Naive thymus-derived CD4-positive, alpha-beta T cell (primary cell): ENCODE data around the gene FGF18. TPM values are rescaled to one million over a fixed set of nuclear protein-coding genes. Genes with fewer than 3 reads are reported as not detected.
"Not testable (repeated sequence)": the region's sequence is repeated elsewhere in the genome, so short reads cannot be mapped to it uniquely, and the experiment has no call there.

Experiments used
- ATAC-seq: fragments of 150-1000 bp; cut with Tn5 transposase; 2 replicates; pipeline ENCODE4 v1.10.0; 2021; ENCODE audit warnings: mild to moderate bottlenecking, moderate library complexity
- CTCF ChIA-PET: fragments of 350-600 bp; sonication (Branson Sonifier 250); formaldehyde crosslinking; loops from one replicate; lab custom pipeline; 2021; ENCODE audit warnings: antibody characterized with exemption; lab: Charles Lee
- POLR2A ChIA-PET: fragments of 350-600 bp; sonication (Branson Sonifier 250); formaldehyde crosslinking; loops from one replicate; lab custom pipeline; 2021; ENCODE audit warnings: antibody characterized with exemption, inconsistent platforms; lab: Charles Lee
- DNase-seq, 9 donors: peaks; one replicate each; pipeline versions ENCODE4 v3.0.0 to v3.0.0-alpha.2; 2020 to 2022; ENCODE audit warnings: mixed read lengths in 1 of 9
- H3K27ac ChIP-seq: one replicate; pipeline ENCODE4 v1.7.0; 2013; ENCODE audit warnings: mild to moderate bottlenecking, low read depth, low read length, moderate library complexity
- H3K27me3 ChIP-seq, 2 donors: one replicate each; pipeline ENCODE4 v1.7.0; 2013; ENCODE audit warnings: low read length in 2 of 2, mild to moderate bottlenecking in 2 of 2, moderate library complexity in 2 of 2; ENCODE audit not compliant: control insufficient read depth in 2 of 2, insufficient read depth in 2 of 2
- H3K36me3 ChIP-seq, 3 experiments: 1 replicate in 2 of 3; 2 replicates in 1 of 3; pipeline ENCODE4 v1.7.0; 2013; ENCODE audit warnings: low read length in 3 of 3, mild to moderate bottlenecking in 3 of 3, moderate library complexity in 1 of 3; ENCODE audit not compliant: insufficient read depth in 3 of 3, control insufficient read depth in 2 of 3
- H3K4me1 ChIP-seq, 2 donors: one replicate each; pipeline ENCODE4 v1.7.0; 2013; ENCODE audit warnings: low read length in 2 of 2, mild to moderate bottlenecking in 2 of 2, moderate library complexity in 1 of 2; ENCODE audit not compliant: control insufficient read depth in 2 of 2, insufficient read depth in 2 of 2
- H3K4me3 ChIP-seq: 2 replicates; pipeline ENCODE4 v1.7.0; 2013; ENCODE audit warnings: mild to moderate bottlenecking, low read length
- H3K9me3 ChIP-seq, 3 experiments: 1 replicate in 2 of 3; 2 replicates in 1 of 3; pipeline ENCODE4 v1.7.0; 2013; ENCODE audit warnings: low read length in 3 of 3; ENCODE audit not compliant: control insufficient read depth in 2 of 3
- H3K27ac Mint-ChIP-seq, 9 donors: one replicate each; pipeline ENCODE4 v1.8.0; 2020 to 2022; ENCODE audit warnings: mixed read lengths in 9 of 9, mild to moderate bottlenecking in 8 of 9, moderate library complexity in 5 of 9, inconsistent platforms in 2 of 9
- H3K27me3 Mint-ChIP-seq, 5 donors: one replicate each; pipeline ENCODE4 v1.8.0; 2021 to 2022; ENCODE audit warnings: mixed read lengths in 5 of 5, mild to moderate bottlenecking in 1 of 5
- H3K36me3 Mint-ChIP-seq, 5 donors: one replicate each; pipeline ENCODE4 v1.8.0; 2020 to 2022; ENCODE audit warnings: mixed read lengths in 5 of 5, mild to moderate bottlenecking in 3 of 5, inconsistent platforms in 1 of 5
- H3K4me1 Mint-ChIP-seq, 7 donors: one replicate each; pipeline ENCODE4 v1.8.0; 2020 to 2022; ENCODE audit warnings: mixed read lengths in 7 of 7, mild to moderate bottlenecking in 3 of 7, inconsistent platforms in 1 of 7
- H3K4me3 Mint-ChIP-seq, 10 donors: one replicate each; pipeline ENCODE4 v1.8.0; 2020 to 2022; ENCODE audit warnings: mild to moderate bottlenecking in 10 of 10, mixed read lengths in 10 of 10, moderate library complexity in 6 of 10, inconsistent platforms in 2 of 10
- H3K9me3 Mint-ChIP-seq, 11 donors: one replicate each; pipeline ENCODE4 v1.8.0; 2020 to 2022; ENCODE audit warnings: mixed read lengths in 11 of 11, mild to moderate bottlenecking in 4 of 11, inconsistent platforms in 1 of 11, moderate library complexity in 1 of 11
- intact Hi-C, 2 donors: fragments of 100-400 bp; cut with micrococcal nuclease; formaldehyde crosslinking; loops; one replicate each; pipeline ENCODE4 v1.15.1; 2023
- polyA plus RNA-seq, 2 donors: library from polyadenylated mRNA; unstranded; fragments of 300-500 nt; fragmentation: Illumina TruSeq; gene quantifications; one replicate each; pipeline ENCODE4 v1.2.3, GENCODE V29; 2021
- total RNA-seq, 6 experiments: library from RNA in 5 of 6; stranded (reverse) in 5 of 6; gene quantifications; 1 replicate in 5 of 6; 2 replicates in 1 of 6; pipeline ENCODE4 v1.2.3 and lab custom pipeline; 2021 to 2026

Gene FGF18
- total and polyA plus RNA-seq, 7 experiments from 2014 or later = 0.24 to 0.44 TPM; not detected in 5

- H3K4me1 ChIP-seq = no peaks in the 10 kb centered on the region
- Mint-ChIP-seq H3K4me3 (no peak overlapping the region), H3K27ac (no peak overlapping the region), H3K4me1 (no peaks in the 10 kb centered on the region), H3K36me3 (no peaks in the 10 kb centered on the region), H3K9me3 (no peaks in the 10 kb centered on the region), H3K27me3 (peaks cover 0 to 11% (median 7%) of the 10 kb centered on the region in 5 donors)
- H3K36me3 ChIP-seq = no peaks in the 10 kb centered on the region
- no peak overlapping the region for H3K4me3 ChIP-seq
- intact Hi-C loops = no loop called here
- H3K27me3 ChIP-seq = no peaks in the 10 kb centered on the region
- ChIA-PET POLR2A (interaction anchor here (0.7 kb wide), 1 partner anchor 10 kb away, joined by 3 read pairs; no protein-coding TSS in a partner anchor), CTCF (no interaction called here)
- no peak overlapping the region for H3K27ac ChIP-seq
- H3K9me3 ChIP-seq = no peaks in the 10 kb centered on the region
- ATAC-seq (no peak), DNase-seq (no peak)
Observed at GRCh38 chr5:171493646-171494393, 74.4 kb downstream of the FGF18 start.

- no peak for DNase-seq
- Mint-ChIP-seq H3K4me1 (no peaks in the 10 kb centered on the region), H3K9me3 (no peaks in the 10 kb centered on the region), H3K27ac (no peak overlapping the region), H3K36me3 (no peaks in the 10 kb centered on the region), H3K4me3 (no peak overlapping the region), H3K27me3 (peaks cover 0 to 11% (median 7%) of the 10 kb centered on the region in 5 donors)
- ATAC-seq = no peak
- Histone ChIP-seq H3K4me3 (no peak overlapping the region), H3K36me3 (no peaks in the 10 kb centered on the region), H3K27ac (no peak overlapping the region), H3K27me3 (no peaks in the 10 kb centered on the region), H3K9me3 (no peaks in the 10 kb centered on the region), H3K4me1 (no peaks in the 10 kb centered on the region)
- ChIA-PET CTCF (no interaction called here), POLR2A (no interaction called here)
- intact Hi-C loops = no loop called here
Observed at GRCh38 chr5:171494452-171495121, 75.1 kb downstream of the FGF18 start.

- Mint-ChIP-seq H3K9me3 (no peaks in the 10 kb centered on the region), H3K36me3 (no peaks in the 10 kb centered on the region), H3K27ac (no peak overlapping the region), H3K4me1 (no peaks in the 10 kb centered on the region), H3K27me3 (peaks cover 0 to 8% (median 7%) of the 10 kb centered on the region in 5 donors), H3K4me3 (no peak overlapping the region)
- ATAC-seq = no peak
- intact Hi-C loops = no loop called here
- DNase-seq = no peak
- Histone ChIP-seq H3K27ac (no peak overlapping the region), H3K27me3 (no peaks in the 10 kb centered on the region), H3K36me3 (no peaks in the 10 kb centered on the region), H3K9me3 (no peaks in the 10 kb centered on the region), H3K4me1 (no peaks in the 10 kb centered on the region), H3K4me3 (no peak overlapping the region)
- ChIA-PET CTCF (no interaction called here), POLR2A (no interaction called here)
Observed at GRCh38 chr5:171495122-171495700, 75.8 kb downstream of the FGF18 start.

GRCh38 chr5:171496456-171496855 lies 77.0 kb downstream of the FGF18 start:
- H3K9me3 ChIP-seq = no peaks in the 10 kb centered on the region
- DNase-seq (no peak), ATAC-seq (no peak)
- no peaks in the 10 kb centered on the region for H3K4me1 ChIP-seq
- H3K4me3 ChIP-seq = no peak overlapping the region
- intact Hi-C loops = no loop called here
- H3K27me3 Mint-ChIP-seq = peaks cover 0 to 8% (median 0%) of the 10 kb centered on the region in 5 donors
- no peak overlapping the region for H3K4me3 Mint-ChIP-seq
- H3K36me3 Mint-ChIP-seq = no peaks in the 10 kb centered on the region
- POLR2A ChIA-PET = no interaction called here
- CTCF ChIA-PET = no interaction called here
- no peaks in the 10 kb centered on the region for H3K27me3 ChIP-seq
- no peaks in the 10 kb centered on the region for H3K36me3 ChIP-seq
- no peaks in the 10 kb centered on the region for H3K9me3 Mint-ChIP-seq
- H3K27ac Mint-ChIP-seq = no peak overlapping the region
- no peaks in the 10 kb centered on the region for H3K4me1 Mint-ChIP-seq
- no peak overlapping the region for H3K27ac ChIP-seq

GRCh38 chr5:171497494-171497893 lies 78.0 kb downstream of the FGF18 start:
- H3K4me1 ChIP-seq, H3K27me3 ChIP-seq, intact Hi-C loops, H3K27ac ChIP-seq, H3K9me3 Mint-ChIP-seq, ATAC-seq, H3K4me3 Mint-ChIP-seq, CTCF ChIA-PET, POLR2A ChIA-PET, H3K36me3 ChIP-seq, H3K27ac Mint-ChIP-seq, H3K4me3 ChIP-seq, H3K36me3 Mint-ChIP-seq, H3K9me3 ChIP-seq, H3K4me1 Mint-ChIP-seq, DNase-seq: not testable (repeated sequence)
- peaks cover 0 to 11% (median 5%) of the 10 kb centered on the region in 5 donors for H3K27me3 Mint-ChIP-seq

GRCh38 chr5:171498166-171498565 lies 78.7 kb downstream of the FGF18 start:
- H3K4me3 Mint-ChIP-seq = no peak overlapping the region
- ATAC-seq = no peak
- POLR2A ChIA-PET = no interaction called here

More at GRCh38 chr5:171498166-171498565, 78.7 kb downstream of the FGF18 start:
- Histone ChIP-seq H3K27me3 (no peaks in the 10 kb centered on the region), H3K4me1 (no peaks in the 10 kb centered on the region), H3K4me3 (no peak overlapping the region), H3K9me3 (no peaks in the 10 kb centered on the region), H3K36me3 (no peaks in the 10 kb centered on the region), H3K27ac (no peak overlapping the region)
- H3K27me3 Mint-ChIP-seq = peaks cover 0 to 14% (median 5%) of the 10 kb centered on the region in 5 donors
- no peaks in the 10 kb centered on the region for H3K4me1 Mint-ChIP-seq
- intact Hi-C loops = no loop called here
- CTCF ChIA-PET = no interaction called here
- H3K27ac Mint-ChIP-seq = no peak overlapping the region
- H3K36me3 Mint-ChIP-seq = no peaks in the 10 kb centered on the region
- DNase-seq = no peak
- H3K9me3 Mint-ChIP-seq = no peaks in the 10 kb centered on the region
